GM23338 (cell line): ENCODE results near the gene NEDD4. TPM values are rescaled to one million over a fixed set of nuclear protein-coding genes. Genes with fewer than 3 reads are reported as not detected.
A peak's percentile ranks its signal among the peaks of the same experiment; 100 is the strongest.

Experiments
- ATAC-seq: fragments of 200-7000 bp; cut with Tn5 transposase; 3 replicates; pipeline ENCODE4 v1.9.1; 2020
- DNase-seq: peaks from one replicate; pipeline ENCODE4 v3.0.0-alpha.2; 2015; ENCODE audit warnings: low spot score
- H2AFZ ChIP-seq: fragments of 200-600 bp; sonication (generic); 2 replicates; pipeline ENCODE4 v1.8.0; 2016; ENCODE audit warnings: antibody characterized with exemption, mild to moderate bottlenecking, moderate library complexity
- H3F3A ChIP-seq: fragments of 200-600 bp; sonication (generic); replicated peaks from 2 replicates; pipeline ENCODE4 v1.8.0; 2017; ENCODE audit warnings: antibody characterized with exemption, mixed run types, low read depth
- H3K27ac ChIP-seq: fragments of 200-600 bp; sonication (generic); 2 replicates; pipeline ENCODE4 v1.6.1; 2016; ENCODE audit warnings: low read depth
- H3K27me3 ChIP-seq: fragments of 200-600 bp; sonication (generic); 2 replicates; pipeline ENCODE4 v1.8.0; 2016; ENCODE audit warnings: mild to moderate bottlenecking, mixed run types, moderate library complexity; ENCODE audit not compliant: insufficient read depth
- H3K36me3 ChIP-seq: fragments of 200-600 bp; sonication (generic); 2 replicates; pipeline ENCODE4 v1.8.0; 2016; ENCODE audit warnings: mild to moderate bottlenecking; ENCODE audit not compliant: insufficient read depth
- H3K4me1 ChIP-seq: fragments of 200-600 bp; sonication (generic); 2 replicates; pipeline ENCODE4 v1.8.0; 2016; ENCODE audit warnings: mild to moderate bottlenecking, moderate library complexity; ENCODE audit not compliant: insufficient read depth
- H3K4me2 ChIP-seq: fragments of 200-600 bp; sonication (generic); 2 replicates; pipeline ENCODE4 v1.7.1; 2017; ENCODE audit warnings: mixed run types
- H3K4me3 ChIP-seq: fragments of 200-600 bp; sonication (generic); 2 replicates; pipeline ENCODE4 v1.6.1; 2016; ENCODE audit warnings: mixed run types
- H3K79me2 ChIP-seq: fragments of 200-600 bp; sonication (generic); replicated peaks from 2 replicates; pipeline ENCODE4 v1.8.0; 2017; ENCODE audit warnings: mild to moderate bottlenecking; ENCODE audit not compliant: insufficient read depth
- H3K9me2 ChIP-seq: fragments of 200-600 bp; sonication (generic); 2 replicates; pipeline ENCODE4 v1.8.0; 2017; ENCODE audit not compliant: insufficient read depth
- H4K20me1 ChIP-seq: fragments of 200-600 bp; sonication (generic); replicated peaks from 2 replicates; pipeline ENCODE4 v1.8.0; 2017; ENCODE audit warnings: mild to moderate bottlenecking; ENCODE audit not compliant: insufficient read depth
- H3K27ac Mint-ChIP-seq: 2 replicates; pipeline ENCODE4 v1.8.0; 2020; ENCODE audit warnings: inconsistent platforms, mild to moderate bottlenecking, moderate library complexity, mixed read lengths
- H3K27me3 Mint-ChIP-seq: 3 replicates; pipeline ENCODE4 v1.8.0; 2022; ENCODE audit warnings: low read depth, mild to moderate bottlenecking, moderate library complexity, mixed read lengths, inconsistent platforms; ENCODE audit not compliant: insufficient read depth, poor library complexity
- H3K36me3 Mint-ChIP-seq: 3 replicates; pipeline ENCODE4 v1.8.0; 2021; ENCODE audit warnings: low read depth, mild to moderate bottlenecking, inconsistent platforms, moderate library complexity, mixed read lengths
- H3K4me1 Mint-ChIP-seq: 3 replicates; pipeline ENCODE4 v1.8.0; 2020; ENCODE audit warnings: mild to moderate bottlenecking, inconsistent platforms, mixed read lengths
- H3K4me3 Mint-ChIP-seq: 3 replicates; pipeline ENCODE4 v1.8.0; 2021; ENCODE audit warnings: moderate library complexity, mild to moderate bottlenecking, inconsistent platforms, mixed read lengths
- H3K9me3 Mint-ChIP-seq: 3 replicates; pipeline ENCODE4 v1.8.0; 2020; ENCODE audit warnings: moderate library complexity, mild to moderate bottlenecking, inconsistent platforms, mixed read lengths
- CREB1 ChIP-seq: fragments of 250-450 bp; sonication (Bioruptor Pico); IDR thresholded peaks from 2 replicates; pipeline ENCODE4 v1.5.0; 2020; ENCODE audit warnings: low read depth, mild to moderate bottlenecking, moderate library complexity
- EZH2phosphoT487 ChIP-seq: fragments of 200-600 bp; sonication (generic); IDR thresholded peaks from one replicate; pipeline ENCODE4 v1.8.1; 2018; ENCODE audit warnings: antibody characterized with exemption; ENCODE audit not compliant: unreplicated experiment
- STAT1 ChIP-seq: IDR thresholded peaks from one replicate; pipeline ENCODE4 v1.6.1; 2016; ENCODE audit warnings: antibody characterized with exemption; ENCODE audit not compliant: unreplicated experiment
- ZNF114 ChIP-seq: fragments of 250-450 bp; sonication (Bioruptor Pico); IDR thresholded peaks from 2 replicates; pipeline ENCODE4 v1.5.0; 2020; ENCODE audit warnings: mild to moderate bottlenecking, moderate library complexity
- polyA plus RNA-seq: library from polyadenylated mRNA; unstranded; fragments of >200 nt; fragmentation: Nextera tagmentation; extraction: Ambion mirVana; gene quantifications from 2 replicates; pipeline ENCODE4 v1.2.1, GENCODE V29; 2016
- total RNA-seq: library from RNA; depleted of rRNA; stranded (reverse); fragments of >200 nt; shearing (Covaris generic); gene quantifications from 2 replicates; pipeline ENCODE4 v1.2.3, GENCODE V29; 2014
- TF ChIP-seq, protein P1 (sequence below), 2 experiments: fragments of 200-600 bp in 1 of 2; sonication (generic) in 1 of 2; conservative IDR thresholded peaks; 2 replicates each; pipeline versions ENCODE4 v1.5.1 to v1.6.1; 2016 to 2017; ENCODE audit warnings: antibody characterized with exemption in 2 of 2, low read depth in 2 of 2, mild to moderate bottlenecking in 2 of 2, moderate library complexity in 1 of 2
- TF ChIP-seq, protein P2 (sequence below): IDR thresholded peaks from 2 replicates; pipeline ENCODE4 v1.6.1; 2016; ENCODE audit warnings: antibody characterized with exemption
- TF ChIP-seq, protein P3 (sequence below): fragments of 250-450 bp; sonication (Bioruptor Pico); IDR thresholded peaks from 2 replicates; pipeline ENCODE4 v1.5.0; 2020; ENCODE audit warnings: mild to moderate bottlenecking, moderate library complexity

NEDD4 gene
- total and polyA plus RNA-seq, 2 experiments from 2014 or later: 2.1 to 7.2 TPM

DNA sequence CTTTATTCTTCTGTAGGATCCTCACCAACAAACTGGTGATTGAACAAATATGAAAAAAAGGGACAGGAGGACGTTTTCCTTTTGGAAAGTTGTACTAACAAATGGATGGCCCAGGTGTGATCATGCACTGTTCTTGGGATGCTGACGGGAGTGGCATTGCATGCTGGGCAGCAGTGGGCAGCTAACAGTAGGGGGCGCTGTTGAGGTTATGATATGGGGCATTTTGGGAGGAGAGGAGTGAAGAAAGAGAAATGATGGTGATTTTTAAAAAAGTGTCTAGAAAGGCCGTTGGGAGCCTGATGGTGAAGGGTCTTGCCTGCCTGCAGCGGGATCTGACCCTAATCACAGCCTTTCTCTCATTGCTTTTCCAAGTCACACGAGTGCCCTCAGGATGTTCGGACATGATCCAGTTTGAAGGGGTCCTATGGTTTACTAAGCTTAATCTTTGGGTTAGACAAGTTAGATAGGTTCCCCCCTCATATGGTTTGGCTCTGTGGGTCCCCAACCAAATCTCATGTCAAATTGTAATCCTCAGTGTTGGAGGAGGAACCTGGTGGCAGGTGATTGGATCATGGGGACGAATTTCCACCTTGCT, 204.2 kb downstream of the NEDD4 start:
- ATAC-seq: peak; percentile 58
- no peak for TF ChIP-seq ZNF114 (CRISPR knock-in tag)
- TF ChIP-seq, protein P1, sequence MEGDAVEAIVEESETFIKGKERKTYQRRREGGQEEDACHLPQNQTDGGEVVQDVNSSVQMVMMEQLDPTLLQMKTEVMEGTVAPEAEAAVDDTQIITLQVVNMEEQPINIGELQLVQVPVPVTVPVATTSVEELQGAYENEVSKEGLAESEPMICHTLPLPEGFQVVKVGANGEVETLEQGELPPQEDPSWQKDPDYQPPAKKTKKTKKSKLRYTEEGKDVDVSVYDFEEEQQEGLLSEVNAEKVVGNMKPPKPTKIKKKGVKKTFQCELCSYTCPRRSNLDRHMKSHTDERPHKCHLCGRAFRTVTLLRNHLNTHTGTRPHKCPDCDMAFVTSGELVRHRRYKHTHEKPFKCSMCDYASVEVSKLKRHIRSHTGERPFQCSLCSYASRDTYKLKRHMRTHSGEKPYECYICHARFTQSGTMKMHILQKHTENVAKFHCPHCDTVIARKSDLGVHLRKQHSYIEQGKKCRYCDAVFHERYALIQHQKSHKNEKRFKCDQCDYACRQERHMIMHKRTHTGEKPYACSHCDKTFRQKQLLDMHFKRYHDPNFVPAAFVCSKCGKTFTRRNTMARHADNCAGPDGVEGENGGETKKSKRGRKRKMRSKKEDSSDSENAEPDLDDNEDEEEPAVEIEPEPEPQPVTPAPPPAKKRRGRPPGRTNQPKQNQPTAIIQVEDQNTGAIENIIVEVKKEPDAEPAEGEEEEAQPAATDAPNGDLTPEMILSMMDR (conservative IDR thresholded peaks at IDR 0.05; ENCODE audit: low read depth in 2 of 2): peak; percentile 84 to 96
- no peak for TF ChIP-seq CREB1 (CRISPR knock-in tag)
- TF ChIP-seq, protein P2, sequence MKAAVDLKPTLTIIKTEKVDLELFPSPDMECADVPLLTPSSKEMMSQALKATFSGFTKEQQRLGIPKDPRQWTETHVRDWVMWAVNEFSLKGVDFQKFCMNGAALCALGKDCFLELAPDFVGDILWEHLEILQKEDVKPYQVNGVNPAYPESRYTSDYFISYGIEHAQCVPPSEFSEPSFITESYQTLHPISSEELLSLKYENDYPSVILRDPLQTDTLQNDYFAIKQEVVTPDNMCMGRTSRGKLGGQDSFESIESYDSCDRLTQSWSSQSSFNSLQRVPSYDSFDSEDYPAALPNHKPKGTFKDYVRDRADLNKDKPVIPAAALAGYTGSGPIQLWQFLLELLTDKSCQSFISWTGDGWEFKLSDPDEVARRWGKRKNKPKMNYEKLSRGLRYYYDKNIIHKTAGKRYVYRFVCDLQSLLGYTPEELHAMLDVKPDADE: no peak
- TF ChIP-seq EZH2phosphoT487: no peak
- no peak for TF ChIP-seq STAT1

DNA sequence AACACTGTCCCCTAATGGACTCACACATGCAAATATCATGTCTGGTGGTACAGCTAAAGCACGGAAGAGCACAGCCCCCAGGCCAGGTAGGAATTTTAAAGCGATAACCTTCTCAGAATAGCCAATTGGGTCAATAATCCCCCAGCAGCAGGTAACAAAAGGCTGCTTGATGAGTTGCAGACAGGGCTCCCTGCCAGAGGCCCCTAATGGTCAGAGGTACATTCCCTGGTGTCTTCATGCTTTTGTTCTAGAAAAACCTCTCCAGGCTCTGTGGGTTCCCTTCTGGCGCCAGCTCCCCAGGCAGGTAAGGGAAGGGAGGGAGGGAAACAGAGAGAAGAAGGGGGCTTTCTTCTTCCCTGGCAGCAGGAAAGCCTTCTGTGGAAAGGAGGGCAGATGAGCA, 207.1 kb downstream of the NEDD4 start:
- Histone ChIP-seq H2AFZ (peak overlapping the region; percentile 84), H3K27me3 (no peaks in the 10 kb centered on the region), H3K36me3 (no peaks in the 10 kb centered on the region), H3K4me3 (no peak overlapping the region), H3K4me2 (peak overlapping the region; percentile 49), H3K9me2 (no peaks in the 10 kb centered on the region), H3K27ac (no peak overlapping the region), H3K79me2 (no peaks in the 10 kb centered on the region), H4K20me1 (no peaks in the 10 kb centered on the region), H3K4me1 (peaks cover 9% of the 10 kb centered on the region), H3F3A (no peaks in the 10 kb centered on the region)
- Mint-ChIP-seq H3K4me1 (peaks cover 19% of the 10 kb centered on the region), H3K4me3 (no peak overlapping the region), H3K9me3 (no peaks in the 10 kb centered on the region), H3K36me3 (no peaks in the 10 kb centered on the region), H3K27ac (no peak overlapping the region), H3K27me3 (peaks cover 9% of the 10 kb centered on the region)
- DNase-seq: peak; percentile 46
- ATAC-seq: peak; percentile 94
- TF ChIP-seq, protein P3, sequence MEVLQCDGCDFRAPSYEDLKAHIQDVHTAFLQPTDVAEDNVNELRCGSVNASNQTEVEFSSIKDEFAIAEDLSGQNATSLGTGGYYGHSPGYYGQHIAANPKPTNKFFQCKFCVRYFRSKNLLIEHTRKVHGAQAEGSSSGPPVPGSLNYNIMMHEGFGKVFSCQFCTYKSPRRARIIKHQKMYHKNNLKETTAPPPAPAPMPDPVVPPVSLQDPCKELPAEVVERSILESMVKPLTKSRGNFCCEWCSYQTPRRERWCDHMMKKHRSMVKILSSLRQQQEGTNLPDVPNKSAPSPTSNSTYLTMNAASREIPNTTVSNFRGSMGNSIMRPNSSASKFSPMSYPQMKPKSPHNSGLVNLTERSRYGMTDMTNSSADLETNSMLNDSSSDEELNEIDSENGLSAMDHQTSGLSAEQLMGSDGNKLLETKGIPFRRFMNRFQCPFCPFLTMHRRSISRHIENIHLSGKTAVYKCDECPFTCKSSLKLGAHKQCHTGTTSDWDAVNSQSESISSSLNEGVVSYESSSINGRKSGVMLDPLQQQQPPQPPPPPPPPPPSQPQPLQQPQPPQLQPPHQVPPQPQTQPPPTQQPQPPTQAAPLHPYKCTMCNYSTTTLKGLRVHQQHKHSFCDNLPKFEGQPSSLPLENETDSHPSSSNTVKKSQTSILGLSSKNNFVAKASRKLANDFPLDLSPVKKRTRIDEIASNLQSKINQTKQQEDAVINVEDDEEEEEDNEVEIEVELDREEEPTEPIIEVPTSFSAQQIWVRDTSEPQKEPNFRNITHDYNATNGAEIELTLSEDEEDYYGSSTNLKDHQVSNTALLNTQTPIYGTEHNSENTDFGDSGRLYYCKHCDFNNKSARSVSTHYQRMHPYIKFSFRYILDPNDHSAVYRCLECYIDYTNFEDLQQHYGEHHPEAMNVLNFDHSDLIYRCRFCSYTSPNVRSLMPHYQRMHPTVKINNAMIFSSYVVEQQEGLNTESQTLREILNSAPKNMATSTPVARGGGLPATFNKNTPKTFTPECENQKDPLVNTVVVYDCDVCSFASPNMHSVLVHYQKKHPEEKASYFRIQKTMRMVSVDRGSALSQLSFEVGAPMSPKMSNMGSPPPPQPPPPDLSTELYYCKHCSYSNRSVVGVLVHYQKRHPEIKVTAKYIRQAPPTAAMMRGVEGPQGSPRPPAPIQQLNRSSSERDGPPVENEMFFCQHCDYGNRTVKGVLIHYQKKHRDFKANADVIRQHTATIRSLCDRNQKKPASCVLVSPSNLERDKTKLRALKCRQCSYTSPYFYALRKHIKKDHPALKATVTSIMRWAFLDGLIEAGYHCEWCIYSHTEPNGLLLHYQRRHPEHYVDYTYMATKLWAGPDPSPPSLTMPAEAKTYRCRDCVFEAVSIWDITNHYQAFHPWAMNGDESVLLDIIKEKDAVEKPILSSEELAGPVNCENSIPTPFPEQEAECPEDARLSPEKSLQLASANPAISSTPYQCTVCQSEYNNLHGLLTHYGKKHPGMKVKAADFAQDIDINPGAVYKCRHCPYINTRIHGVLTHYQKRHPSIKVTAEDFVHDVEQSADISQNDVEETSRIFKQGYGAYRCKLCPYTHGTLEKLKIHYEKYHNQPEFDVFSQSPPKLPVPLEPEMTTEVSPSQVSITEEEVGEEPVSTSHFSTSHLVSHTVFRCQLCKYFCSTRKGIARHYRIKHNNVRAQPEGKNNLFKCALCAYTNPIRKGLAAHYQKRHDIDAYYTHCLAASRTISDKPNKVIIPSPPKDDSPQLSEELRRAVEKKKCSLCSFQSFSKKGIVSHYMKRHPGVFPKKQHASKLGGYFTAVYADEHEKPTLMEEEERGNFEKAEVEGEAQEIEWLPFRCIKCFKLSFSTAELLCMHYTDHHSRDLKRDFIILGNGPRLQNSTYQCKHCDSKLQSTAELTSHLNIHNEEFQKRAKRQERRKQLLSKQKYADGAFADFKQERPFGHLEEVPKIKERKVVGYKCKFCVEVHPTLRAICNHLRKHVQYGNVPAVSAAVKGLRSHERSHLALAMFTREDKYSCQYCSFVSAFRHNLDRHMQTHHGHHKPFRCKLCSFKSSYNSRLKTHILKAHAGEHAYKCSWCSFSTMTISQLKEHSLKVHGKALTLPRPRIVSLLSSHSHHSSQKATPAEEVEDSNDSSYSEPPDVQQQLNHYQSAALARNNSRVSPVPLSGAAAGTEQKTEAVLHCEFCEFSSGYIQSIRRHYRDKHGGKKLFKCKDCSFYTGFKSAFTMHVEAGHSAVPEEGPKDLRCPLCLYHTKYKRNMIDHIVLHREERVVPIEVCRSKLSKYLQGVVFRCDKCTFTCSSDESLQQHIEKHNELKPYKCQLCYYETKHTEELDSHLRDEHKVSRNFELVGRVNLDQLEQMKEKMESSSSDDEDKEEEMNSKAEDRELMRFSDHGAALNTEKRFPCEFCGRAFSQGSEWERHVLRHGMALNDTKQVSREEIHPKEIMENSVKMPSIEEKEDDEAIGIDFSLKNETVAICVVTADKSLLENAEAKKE (CRISPR knock-in tag): peak; percentile 30
- TF ChIP-seq, protein P1 (conservative IDR thresholded peaks at IDR 0.05; ENCODE audit: low read depth in 2 of 2): no peak

More for the DNA sequence above, 204.2 kb downstream of the NEDD4 start:
- peaks cover 9% of the 10 kb centered on the region for H3K4me1 ChIP-seq
- Mint-ChIP-seq H3K27ac (no peak overlapping the region), H3K36me3 (peaks cover 5% of the 10 kb centered on the region; the same call in 1 of the 3 replicates), H3K9me3 (peaks cover 11% of the 10 kb centered on the region; the same call in 1 of the 3 replicates), H3K4me3 (no peak overlapping the region), H3K4me1 (peaks cover 14% of the 10 kb centered on the region), H3K27me3 (peaks cover 7% of the 10 kb centered on the region)
- DNase-seq: peak; percentile 87
- no peaks in the 10 kb centered on the region for H3K79me2 ChIP-seq
- no peaks in the 10 kb centered on the region for H3K36me3 ChIP-seq
- no peaks in the 10 kb centered on the region for H4K20me1 ChIP-seq
- H3K4me2 ChIP-seq: no peak overlapping the region
- H3F3A ChIP-seq: no peaks in the 10 kb centered on the region
- H3K27ac ChIP-seq: no peak overlapping the region
- no peaks in the 10 kb centered on the region for H3K9me2 ChIP-seq
- H3K4me3 ChIP-seq: no peak overlapping the region
- H3K27me3 ChIP-seq: no peaks in the 10 kb centered on the region
- H2AFZ ChIP-seq: no peak overlapping the region
